ENCODE data around the gene RTN4R.
A peak's percentile ranks its signal among the peaks of the same experiment; 100 is the strongest.
"Not testable (repeated sequence)": the region's sequence is repeated elsewhere in the genome, so short reads cannot be mapped to it uniquely, and the experiment has no call there.

Gene RTN4R

DNA sequence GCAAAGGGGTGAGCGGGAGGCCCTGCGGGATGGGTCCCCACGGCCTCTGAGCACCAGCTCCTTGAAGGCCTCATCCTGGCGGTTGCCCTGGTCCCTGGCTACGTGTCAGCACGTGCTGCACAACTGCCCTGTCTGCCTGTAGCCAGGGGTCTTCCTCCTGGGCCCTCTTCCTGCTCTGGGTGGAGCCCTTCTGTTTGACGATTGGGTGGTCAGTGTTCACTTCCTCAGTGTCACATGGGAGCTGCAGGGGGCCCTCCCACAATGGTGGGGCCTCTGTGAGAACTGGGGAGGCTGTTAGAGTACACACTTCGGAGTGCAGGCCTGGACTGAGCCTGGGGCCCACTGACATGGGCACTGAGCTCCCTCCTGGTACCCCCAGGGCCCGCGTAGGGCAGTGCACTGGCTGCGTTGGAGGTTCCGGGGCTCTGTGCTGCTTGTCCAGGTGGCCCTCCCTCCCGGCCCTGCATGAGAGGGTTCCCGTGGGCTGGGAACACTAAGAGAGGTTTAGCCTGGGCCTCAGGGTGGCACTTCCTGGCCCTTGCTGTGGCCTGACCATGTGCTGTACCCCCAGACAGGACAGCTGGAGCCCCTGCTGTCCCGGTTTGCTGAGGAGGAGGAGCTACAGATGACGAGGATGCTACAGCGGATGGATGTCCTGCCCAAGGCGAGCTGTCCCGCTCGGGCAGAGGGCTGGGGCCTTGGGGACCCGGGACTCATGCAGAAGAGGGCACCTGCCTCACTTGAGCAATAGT, 38.0 kb upstream of the RTN4R start:
- no peak for DNase-seq

DNA sequence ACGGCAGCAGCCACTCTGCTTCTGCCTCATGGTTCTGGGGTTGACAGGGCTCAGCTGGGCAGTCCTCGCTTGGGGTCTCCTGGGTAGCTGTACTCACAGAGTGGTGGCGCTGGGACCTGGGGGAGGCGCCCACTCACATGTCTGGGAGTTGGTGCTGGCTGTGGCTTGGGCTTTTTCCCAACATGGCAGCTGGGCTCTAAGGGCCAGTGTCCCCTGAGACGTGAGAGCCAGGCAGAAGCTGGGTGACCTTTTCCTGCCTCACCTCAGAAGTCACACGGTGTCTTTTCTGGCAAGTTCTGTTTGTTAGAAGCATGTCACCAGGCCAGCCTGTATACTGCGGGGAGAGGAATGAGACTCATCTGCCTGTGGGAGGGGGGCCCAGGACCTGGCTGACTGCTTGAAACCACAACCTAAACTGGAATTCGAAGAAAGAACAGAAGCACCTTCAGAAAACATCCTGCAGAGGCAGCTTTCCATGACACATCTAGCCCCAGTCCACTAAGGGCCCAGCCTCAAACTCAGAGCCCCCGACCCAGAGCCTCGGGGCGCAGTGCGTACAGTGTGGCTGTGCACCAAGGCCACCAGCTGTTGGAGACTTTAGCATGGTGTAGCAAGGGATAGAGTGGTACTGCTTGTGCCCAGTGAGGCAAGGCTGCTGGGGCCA, 37.2 kb upstream of the RTN4R start:
- not testable (repeated sequence) for DNase-seq

DNA sequence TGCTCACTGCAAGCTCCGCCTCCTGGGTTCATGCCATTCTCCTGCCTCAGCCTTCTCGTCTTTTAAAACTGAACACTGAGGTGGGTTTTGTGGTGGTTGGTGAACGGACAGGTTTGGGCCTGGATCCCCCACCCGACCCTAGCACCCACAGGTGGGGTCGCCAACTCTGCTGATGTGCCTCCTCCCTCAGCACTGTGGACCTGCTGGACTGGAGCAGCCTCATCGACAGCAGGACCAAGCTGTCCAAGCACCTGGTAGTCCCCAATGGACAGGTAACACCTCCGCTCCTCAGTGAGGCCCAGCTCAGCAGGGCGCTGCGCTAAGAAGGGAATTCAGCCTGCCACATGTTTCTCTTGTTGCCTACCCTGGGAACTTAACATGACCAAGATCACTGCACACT, 36.5 kb upstream of the RTN4R start:
- DNase-seq, result no peak

DNA sequence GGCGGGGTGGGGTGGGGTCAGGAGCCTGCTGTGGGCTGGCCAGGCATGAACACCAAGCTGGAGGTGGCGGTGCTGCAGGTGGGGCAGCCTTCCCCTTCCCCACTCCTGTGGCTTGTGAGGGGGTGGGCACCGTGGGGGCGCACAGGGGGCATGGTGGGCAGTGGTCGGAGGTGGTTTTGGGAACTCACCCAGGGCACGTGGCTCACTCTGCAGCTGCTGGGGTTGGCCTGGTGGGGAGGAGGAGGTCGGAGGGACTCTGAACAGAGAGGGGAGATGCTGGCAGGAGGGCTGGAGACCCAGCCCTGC, 35.1 kb upstream of the RTN4R start:
- not testable (repeated sequence) for DNase-seq

DNA sequence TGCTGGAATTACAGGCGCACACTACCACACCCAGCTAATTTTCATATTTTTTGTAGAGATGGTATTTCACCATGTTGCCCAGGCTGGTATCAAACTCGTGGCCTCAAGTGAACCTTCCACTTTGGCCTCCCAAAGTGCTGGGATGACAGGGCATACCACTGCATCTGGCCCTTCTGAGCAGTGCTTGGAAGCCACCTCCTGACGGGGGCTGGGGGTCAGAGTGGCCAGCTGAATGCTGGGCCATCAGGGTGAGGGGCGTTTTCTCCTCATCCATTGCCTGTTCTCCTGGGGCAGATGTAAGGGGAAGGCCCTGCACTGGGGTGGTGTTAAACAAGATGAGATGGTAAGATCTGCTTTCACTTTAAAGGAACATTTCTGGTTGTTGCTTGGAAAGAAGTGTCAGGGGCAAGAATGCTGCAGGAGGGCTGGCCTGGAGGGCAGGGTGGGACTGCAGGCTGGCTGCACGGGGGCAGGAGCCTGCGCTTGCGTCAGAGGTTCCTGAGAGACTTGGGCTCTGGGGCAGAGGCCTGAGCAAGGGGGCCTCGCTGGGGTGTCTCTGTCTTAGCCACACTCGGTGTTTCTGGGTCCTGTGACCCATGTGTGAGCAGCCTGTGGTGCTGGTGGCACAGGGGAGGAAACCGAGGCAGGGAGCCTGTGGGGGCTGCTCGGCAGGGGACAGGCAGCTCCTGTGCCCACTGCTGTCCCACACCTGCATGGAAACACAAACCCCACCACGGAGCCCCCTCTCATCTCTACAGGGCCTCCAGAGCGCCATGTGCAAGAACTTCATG, 34.5 kb upstream of the RTN4R start:
- no peak for DNase-seq

DNA sequence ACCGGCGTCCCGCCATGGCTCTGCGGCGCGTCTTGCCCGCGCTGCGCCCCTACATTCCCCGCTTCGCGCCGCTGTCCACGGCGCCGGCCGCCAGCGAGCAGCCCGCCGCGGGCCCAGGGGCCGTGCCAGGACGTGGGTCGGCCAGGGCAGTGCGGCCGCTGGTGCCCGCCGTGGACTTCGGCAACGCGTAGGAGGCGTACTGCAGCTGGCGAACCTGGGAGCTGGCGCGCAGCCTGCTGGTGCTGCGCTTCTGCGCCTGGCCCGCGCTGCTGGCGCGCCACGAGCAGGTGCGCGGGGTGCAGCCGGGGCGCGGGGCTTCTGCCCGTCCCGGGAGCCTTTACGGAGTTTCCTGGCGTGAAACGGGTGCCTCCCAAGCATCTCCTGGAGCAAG, 31.6 kb upstream of the RTN4R start:
- DNase-seq, result no peak

DNA sequence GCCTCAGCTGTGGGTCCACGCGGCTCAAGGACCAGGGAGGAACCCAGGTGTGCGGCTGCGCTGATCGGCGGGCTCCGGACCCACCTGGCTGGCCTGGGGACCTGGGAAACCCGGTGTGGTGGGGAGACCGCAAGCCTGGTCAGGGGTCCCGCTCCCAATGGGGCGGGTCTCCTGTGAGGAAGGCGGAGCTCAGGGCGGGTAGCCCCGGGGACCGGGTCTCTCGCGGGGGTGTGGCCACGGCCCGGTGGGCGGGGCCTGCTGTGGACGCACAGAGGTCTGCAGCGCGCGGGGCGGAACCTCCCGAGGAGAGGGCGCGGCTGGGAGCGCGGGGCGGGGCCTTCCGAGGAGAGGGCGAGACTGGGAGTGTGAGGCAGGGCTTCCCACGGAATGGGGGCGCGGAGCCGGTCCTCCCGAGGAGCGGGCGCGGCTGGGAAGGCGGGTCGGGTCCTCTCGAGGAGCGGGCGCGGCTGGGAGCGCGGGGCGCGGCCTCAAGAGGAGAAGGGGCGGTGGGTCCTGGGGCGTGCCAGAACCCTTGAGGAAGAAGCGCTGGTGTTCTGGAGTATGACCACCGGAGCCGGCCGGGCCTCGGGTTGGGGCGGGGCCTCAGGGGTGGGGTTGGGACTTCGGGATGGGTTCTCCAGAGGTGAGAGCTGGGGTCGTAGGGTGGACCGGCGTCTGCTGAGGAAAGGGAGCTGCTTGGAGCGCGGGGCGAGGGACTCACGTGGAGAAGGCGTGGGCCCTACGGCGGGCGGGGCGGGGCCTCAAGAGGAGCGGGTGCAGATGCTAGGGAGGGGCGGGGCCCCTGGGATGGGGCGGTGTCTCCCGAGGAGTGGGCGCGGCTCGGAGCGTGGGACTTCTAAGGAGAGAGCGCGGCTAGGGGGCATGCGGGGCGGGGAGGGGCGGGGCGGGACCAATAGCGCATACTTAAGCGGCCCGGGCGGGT, 31.0 kb upstream of the RTN4R start:
- DNase-seq, result peak; percentile 82

DNA sequence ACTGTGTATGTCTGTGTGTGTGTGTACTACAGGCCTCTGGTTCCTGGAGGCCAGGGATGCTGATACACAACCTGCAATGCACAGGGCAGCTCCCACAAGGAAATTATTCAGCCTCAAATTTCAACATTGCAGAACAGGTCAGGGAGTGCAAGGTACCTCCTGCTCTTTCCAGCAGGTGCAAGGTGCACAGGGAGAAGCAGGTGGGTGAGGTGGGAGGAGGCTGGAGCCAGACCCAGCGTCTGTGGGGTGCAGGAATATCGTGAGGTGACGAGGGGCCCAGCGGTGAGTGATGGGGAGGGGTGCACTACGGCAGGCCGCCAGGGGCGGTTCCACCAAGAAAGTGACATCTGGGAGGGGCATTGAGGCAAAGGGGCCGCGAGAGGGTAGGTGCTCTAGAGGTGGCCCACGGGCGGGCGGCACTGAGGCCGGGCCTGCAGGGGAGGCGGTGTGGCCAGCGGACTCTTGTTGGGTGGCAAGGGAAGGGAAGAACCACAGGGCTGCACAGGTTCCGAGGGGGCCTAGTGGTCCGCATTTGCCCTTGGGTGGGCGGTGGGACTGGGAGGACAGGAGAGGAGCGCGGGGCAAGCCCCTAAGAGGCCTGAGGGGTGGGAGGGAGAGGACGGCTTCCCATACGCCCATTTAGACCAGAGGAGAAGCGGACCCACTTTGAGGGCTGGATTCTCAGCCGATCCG, 30.1 kb upstream of the RTN4R start:
- DNase-seq, result no peak

DNA sequence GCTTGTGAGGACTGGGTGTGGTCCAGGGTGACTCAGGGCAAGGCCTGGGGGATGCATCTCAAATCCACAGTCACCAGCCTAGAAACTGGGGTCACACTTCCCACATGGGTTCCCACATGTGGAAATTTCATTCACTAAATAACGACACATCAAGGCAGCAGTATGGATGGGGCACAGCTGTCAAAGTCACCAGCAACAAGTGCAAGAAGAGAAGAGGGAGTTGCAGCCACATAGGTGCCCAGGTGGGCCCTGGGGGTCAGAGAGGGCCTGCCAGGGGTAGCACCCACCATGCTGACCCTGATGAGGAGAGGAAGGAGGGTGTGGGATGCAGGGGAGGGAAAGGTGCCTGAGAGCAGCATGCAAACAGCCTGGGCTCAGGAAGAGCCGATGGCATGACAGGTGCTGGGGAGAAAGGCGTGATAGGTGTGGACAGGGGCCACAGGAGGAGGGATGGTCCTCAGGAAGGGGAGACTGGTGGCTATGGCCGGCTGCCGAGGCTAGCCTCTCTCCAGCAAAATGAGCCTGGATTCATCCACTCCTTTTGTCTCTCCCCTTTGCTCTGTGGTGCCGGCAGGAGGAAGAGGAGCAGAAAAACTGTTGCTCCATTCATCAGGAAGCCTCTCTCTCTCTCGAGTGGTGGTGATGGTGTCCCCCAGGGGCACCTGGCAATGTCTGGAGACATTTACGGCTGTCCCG, 29.4 kb upstream of the RTN4R start:
- DNase-seq, result no peak

DNA sequence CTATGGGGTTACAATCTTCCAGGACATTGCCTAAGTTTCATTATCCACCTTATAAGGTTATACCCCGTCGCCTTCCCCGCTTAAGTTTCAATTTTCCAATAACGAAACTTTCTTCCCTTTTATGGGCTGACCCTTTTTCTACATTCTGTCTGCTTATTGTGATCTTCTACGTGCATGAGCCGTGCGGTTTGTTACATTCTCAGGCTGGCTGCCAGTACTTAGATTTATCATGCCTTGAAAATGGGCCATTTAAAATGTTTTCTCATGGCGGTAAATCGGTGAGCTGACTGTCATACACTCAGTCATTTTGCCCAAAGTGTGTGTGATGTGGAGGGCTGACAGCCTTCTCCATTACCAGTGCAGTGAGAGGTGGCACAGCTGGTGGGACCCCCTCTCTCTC, 28.5 kb upstream of the RTN4R start:
- no peak for DNase-seq

DNA sequence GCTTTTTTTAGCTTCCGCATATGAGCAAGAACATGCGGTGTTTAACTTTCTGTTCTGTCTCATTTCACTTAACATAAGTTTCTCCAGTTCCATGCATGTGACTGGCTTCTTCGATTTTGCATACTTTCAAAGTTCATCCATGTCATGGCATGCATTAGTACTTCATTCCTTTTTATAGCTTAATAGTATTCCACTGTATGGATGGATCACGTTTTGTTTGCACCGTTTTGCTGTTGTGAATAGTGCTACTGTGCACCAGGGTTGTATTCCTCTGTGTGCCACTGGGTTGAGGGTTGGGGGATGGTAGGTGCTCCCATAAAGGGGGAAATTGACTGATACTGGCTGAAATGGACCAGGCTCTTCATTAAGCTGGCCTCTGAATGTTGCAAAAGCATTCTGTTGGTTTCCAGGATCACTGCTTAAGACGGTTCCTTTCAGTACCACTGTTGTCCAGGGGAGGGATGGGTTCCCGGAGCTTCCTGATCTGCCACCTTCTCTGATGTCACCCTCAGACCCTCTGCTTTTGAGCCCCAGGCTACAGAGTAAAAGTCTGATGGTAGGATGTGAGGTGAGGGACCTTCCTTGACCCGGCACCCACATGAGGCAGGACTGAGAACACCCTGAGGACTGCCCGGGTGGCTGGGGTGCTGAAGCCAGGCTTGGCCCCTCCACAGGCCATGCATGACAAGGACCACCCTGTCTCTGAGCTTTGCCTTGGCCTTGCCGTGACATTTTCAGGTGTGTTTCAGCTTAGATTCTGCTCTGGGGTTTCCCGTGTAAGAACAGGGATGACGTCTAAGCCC, 27.3 kb upstream of the RTN4R start:
- DNase-seq, result no peak

DNA sequence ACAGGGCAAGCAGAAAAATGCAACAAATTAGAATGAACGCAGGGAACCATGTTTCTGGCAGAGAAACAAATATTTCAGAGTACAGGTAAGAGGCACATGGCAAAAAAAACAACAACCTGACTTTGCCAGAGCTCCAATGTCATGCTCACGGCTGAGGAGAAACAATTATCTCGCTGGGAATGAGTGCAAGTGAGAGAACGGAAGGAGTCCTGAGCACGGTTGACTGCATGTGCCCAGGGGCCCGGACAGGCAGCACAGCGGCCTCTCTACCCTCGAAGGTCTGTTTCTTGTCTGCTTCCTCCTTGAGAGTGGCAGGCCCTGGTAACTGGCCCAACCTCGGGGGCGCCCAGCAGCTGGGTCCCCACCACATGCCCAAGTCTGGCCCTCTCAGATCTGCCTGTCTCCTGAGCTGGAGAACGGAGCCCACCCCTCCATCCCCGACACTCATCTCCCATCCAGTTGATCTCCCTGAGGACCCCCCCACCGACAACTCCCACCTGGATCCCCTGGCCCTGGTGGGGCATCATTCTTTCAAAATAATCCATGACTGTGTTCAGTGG, 24.6 kb upstream of the RTN4R start:
- no peak for DNase-seq

DNA sequence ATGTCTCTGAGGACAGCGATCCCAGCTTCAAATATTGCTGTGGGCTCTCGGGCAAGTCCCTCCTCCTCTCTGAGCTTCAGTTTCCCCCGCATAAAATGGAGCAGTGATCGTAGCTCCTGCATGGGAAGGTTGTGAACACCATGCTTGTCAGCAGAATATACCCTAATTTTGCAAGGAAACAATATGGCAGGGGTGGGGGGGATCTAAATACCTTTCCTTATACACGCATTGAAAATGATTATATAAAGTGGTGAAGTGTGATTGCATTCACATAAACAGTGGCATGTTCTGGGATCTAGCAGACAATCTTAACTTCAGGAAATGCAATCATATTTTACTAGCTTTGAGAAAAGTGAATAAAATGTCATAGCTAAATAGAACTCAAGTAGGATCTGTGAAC, 24.0 kb upstream of the RTN4R start:
- no peak for DNase-seq

DNA sequence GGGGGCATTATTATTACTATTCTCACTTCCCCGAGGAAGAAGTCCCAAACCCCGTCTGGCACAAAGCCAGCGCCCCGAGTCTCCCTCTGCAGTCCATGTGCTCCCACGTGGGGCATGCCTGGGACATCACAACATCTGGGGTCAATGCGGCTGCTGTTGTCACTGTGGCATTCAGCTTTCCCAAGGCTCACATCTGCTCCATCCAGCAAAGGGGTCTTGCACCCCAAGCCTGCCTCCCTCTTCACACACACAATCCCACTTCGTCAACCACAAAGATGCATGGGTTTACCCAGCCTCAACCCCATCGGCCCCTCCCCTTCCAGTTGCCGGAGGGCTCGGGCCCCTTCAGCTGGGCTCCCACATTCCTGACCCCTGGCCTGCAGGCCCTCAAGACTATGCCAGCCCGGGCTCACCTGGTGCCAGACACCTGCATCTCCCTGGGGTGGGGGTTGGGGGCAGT, 23.5 kb upstream of the RTN4R start:
- DNase-seq, result no peak

DNA sequence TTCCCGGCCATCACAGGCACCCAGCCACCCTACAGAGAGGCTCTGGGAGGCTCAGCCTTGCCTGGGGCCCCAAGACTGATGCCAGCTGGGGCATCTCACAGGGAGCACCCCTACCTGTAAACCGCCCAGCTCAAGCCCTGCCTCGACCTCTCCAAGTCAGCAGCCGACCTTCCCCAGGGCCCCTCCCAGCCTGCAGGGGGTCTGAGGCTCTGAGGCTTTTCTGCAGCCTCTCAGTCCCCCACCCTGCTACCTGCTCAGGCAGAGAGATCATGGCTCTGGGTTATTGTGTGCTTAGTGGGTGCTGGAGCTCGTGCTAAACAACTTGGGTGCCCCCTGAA, 23.1 kb upstream of the RTN4R start:
- no peak for DNase-seq

DNA sequence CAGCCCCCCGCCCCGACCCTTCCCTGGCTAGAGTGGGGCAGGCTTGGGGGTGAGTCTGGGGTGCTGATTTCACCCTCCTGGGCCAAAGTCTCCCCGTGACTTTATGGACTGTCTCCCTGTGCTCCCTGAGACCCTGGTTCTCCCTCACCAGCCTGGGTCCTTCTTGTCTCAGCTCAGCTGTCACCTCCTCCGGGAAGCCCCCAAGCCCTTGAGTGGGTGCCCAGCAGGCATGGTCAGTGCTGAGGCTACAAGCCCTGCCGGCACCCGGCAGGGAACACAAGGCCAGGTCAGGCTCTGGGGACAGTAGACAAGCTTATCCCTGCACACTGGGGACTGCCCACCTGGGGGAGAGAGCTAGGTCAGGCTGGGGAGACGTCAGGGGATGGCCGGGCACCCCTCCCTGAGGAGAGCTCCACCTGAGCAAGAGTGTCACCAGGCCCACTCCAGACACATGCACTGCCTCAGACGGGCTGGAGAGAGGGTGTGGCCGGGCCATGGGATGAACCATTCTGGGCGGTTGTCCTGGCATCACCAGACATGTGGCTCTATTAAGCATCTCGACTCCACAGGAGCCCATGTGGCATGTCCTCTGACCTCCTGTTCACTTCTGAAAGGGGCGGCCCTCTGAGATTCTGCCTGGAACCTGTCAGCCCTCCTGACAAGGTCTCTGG, 22.6 kb upstream of the RTN4R start:
- DNase-seq, result no peak

DNA sequence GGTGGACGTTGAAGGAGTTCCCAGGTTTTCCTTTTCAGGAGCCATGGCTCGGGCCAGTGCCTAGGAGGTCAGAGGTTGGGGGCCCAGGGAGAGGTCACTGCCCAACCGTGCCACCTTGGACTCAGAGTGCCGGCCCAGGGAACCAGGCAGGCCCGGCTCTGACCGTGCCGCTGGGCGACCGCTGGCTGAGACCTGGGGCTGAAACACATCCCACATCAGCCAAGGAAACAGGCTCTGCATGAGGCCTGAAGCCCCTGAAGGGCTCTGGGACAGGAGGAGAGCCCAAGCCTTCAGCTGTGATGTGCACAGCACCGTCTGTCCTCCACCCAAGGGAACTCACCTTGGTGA, 21.9 kb upstream of the RTN4R start:
- no peak for DNase-seq

DNA sequence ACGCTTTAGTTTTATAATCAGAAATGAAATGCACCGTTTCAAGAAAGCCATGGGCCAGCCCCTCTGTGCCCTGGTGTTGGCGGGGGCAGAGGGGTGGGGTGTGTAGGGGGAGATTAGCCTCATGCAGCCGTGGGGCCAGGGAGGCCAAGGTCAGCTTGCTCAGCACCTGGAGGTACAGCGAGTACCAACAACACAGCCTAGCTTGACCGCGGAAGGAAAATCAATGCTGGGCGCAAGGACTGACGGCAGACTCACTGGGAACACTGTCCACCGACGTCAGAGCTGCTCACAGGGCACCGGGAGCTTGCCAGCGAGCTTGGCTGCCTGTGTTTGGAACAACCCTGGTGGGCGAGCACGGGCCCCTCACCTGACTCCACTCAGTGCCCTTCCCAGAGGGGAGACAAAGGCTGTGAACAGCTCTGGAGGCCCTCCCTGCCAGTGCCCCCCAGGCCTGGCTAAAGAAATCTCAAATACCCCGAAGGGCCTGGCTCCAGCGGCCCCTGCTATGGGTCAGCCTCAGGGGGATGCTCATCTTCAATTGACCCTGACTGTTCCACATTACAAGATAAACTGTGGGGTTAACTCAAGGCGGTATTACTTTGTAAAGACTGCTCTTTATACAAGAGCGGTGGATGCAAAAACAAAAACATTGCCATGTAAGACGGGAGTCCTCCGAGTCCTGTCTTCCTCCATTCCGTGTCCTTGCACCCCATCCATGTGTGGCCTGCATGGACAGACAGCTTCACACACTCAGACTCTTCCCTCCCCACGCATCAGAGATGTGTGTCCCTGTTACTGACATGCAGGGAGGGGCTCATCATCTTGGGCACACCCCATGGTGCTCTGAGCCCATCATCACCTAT, 21.3 kb upstream of the RTN4R start:
- DNase-seq, result not testable (repeated sequence)
